Measurements from ENCODE around the gene RELN. TPM values are rescaled to one million over a fixed set of nuclear protein-coding genes. Genes with fewer than 3 reads are reported as not detected.

The RELN gene
- total RNA-seq, 2 donors from 2014 or later, result 2.6 to 3.0 TPM

DNA sequence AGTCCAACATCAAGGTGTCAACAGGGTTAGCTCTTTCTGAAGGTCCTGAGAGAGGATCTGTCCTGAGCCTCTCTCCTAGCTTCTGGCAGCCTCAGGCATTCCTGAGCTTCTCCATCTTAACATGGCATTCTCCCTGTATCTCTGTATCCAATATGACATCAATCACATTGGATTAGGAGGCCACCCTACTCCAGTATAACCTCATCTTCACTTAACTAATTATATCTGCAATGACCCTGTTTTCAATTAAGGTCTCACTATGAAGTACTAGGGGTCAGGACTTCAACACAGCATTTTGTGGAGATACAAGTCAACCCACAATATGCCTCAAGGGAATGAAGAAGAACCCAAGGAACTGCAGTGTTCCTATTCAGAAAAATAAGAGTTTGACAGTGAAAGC is 133.8 kb downstream of the RELN start:
- no peak for DNase-seq (ENCODE audit: low spot score)
- H3K36me3 ChIP-seq, result no peaks in the 10 kb centered on the region
- H3K4me3 ChIP-seq, result no peak overlapping the region
- no peak overlapping the region for H3K27ac ChIP-seq
- intact Hi-C loops (cut with DNase I), result no loop called here
- no peaks in the 10 kb centered on the region for H3K4me1 ChIP-seq (replicated peaks)
- H3K27me3 ChIP-seq (replicated peaks; ENCODE audit: insufficient read depth), result no peaks in the 10 kb centered on the region
- H3K9me3 ChIP-seq, result no peaks in the 10 kb centered on the region
- TF ChIP-seq, protein P1, sequence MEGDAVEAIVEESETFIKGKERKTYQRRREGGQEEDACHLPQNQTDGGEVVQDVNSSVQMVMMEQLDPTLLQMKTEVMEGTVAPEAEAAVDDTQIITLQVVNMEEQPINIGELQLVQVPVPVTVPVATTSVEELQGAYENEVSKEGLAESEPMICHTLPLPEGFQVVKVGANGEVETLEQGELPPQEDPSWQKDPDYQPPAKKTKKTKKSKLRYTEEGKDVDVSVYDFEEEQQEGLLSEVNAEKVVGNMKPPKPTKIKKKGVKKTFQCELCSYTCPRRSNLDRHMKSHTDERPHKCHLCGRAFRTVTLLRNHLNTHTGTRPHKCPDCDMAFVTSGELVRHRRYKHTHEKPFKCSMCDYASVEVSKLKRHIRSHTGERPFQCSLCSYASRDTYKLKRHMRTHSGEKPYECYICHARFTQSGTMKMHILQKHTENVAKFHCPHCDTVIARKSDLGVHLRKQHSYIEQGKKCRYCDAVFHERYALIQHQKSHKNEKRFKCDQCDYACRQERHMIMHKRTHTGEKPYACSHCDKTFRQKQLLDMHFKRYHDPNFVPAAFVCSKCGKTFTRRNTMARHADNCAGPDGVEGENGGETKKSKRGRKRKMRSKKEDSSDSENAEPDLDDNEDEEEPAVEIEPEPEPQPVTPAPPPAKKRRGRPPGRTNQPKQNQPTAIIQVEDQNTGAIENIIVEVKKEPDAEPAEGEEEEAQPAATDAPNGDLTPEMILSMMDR (IDR thresholded peaks at IDR 0.05), result no peak
- TF ChIP-seq POLR2A (IDR thresholded peaks at IDR 0.05), result no peak
- TF ChIP-seq POLR2AphosphoS5 (IDR thresholded peaks at IDR 0.05), result no peak

GRCh38 chr7:103854611-103855010 is 134.8 kb downstream of the RELN start:
- intact Hi-C loops (cut with DNase I), result no loop called here
- 75% methylated on average over 3 of the region's 3 CpGs for WGBS
- DNase-seq (ENCODE audit: low spot score), result no peak
- H3K4me1 ChIP-seq (replicated peaks), result no peaks in the 10 kb centered on the region
- H3K27me3 ChIP-seq (replicated peaks; ENCODE audit: insufficient read depth), result no peaks in the 10 kb centered on the region
- H3K27ac ChIP-seq, result no peak overlapping the region
- H3K4me3 ChIP-seq, result no peak overlapping the region
- no peaks in the 10 kb centered on the region for H3K36me3 ChIP-seq
- no peaks in the 10 kb centered on the region for H3K9me3 ChIP-seq
- TF ChIP-seq, protein P1 (IDR thresholded peaks at IDR 0.05), result no peak
- TF ChIP-seq POLR2AphosphoS5 (IDR thresholded peaks at IDR 0.05), result no peak
- no peak for TF ChIP-seq POLR2A (IDR thresholded peaks at IDR 0.05)

GRCh38 chr7:103851357-103851756 is 138.1 kb downstream of the RELN start:
- Histone ChIP-seq H3K9me3 (no peaks in the 10 kb centered on the region), H3K4me3 (no peak overlapping the region), H3K4me1 (replicated peaks) (no peaks in the 10 kb centered on the region), H3K27ac (no peak overlapping the region), H3K27me3 (replicated peaks; ENCODE audit: insufficient read depth) (no peaks in the 10 kb centered on the region), H3K36me3 (no peaks in the 10 kb centered on the region)
- intact Hi-C loops (cut with DNase I), result no loop called here
- DNase-seq (ENCODE audit: low spot score), result no peak
- 50% methylated on average over 4 of the region's 4 CpGs for WGBS
- TF ChIP-seq, protein P1 (IDR thresholded peaks at IDR 0.05), result no peak
- no peak for TF ChIP-seq POLR2AphosphoS5 (IDR thresholded peaks at IDR 0.05)
- TF ChIP-seq POLR2A (IDR thresholded peaks at IDR 0.05), result no peak

DNA sequence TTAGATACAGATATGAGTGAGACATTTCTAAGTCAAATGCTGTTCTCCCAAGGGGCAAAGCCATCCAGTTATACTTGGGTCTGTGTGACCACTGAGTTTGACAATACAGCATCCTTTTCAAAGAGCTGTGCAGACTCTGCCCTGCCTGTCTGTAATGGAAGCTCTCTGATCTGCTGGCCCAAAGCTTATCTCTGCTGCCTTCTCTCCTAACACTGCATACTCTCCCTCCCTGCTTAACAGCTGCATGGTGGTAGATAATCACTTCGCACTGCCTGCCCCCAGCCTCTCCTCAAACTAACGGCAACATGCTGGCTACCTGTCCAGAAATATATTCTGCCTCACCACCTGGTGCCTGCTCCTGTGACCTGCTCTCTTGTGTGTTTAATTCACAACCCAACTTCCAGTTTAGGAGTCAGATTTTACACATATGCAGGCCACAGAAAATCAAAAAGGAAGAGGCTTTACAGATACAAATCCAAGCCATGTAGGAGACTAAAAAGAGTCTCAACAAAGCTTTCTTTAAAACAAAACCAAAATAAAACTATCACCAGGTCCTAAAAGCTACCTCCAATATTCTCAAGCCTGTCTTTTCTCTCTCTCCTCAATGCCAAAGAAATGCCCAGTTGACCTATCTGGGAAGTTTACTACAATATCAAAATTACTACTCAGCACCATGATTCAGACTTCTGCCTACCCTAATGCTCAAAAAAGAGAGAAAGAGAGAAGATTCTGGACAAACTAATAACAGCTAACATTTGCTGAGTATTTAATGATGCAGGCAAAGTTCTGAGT is 145.6 kb downstream of the RELN start:
- no peak for TF ChIP-seq POLR2AphosphoS5 (IDR thresholded peaks at IDR 0.05)
- TF ChIP-seq POLR2A (IDR thresholded peaks at IDR 0.05), result no peak
- TF ChIP-seq, protein P1 (IDR thresholded peaks at IDR 0.05), result no peak
- 44% methylated on average over 2 of the region's 2 CpGs for WGBS
- intact Hi-C loops (cut with DNase I), result no loop called here
- Histone ChIP-seq H3K36me3 (no peaks in the 10 kb centered on the region), H3K27ac (no peak overlapping the region), H3K4me1 (replicated peaks) (no peaks in the 10 kb centered on the region), H3K9me3 (no peaks in the 10 kb centered on the region), H3K4me3 (no peak overlapping the region), H3K27me3 (replicated peaks; ENCODE audit: insufficient read depth) (no peaks in the 10 kb centered on the region)
- DNase-seq (ENCODE audit: low spot score), result no peak

DNA sequence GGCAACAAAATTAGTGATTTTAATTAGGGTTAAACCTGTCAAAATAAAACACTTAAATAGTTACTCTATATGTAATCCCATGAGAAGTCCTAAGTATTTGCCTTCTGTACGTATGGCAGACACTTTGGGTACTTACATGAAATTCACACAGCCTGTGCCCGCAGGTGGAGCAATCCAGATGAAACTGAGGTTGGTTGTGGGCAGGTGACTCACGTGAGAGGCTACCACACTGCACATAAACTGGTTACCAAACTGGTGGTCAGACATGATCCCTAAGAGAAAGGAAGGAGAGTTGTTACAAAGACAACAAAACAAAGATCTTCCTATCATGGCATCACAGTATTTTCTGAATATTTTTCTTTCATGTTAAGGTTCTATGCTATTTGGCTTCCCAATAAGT is 156.1 kb downstream of the RELN start:
- Histone ChIP-seq H3K4me3 (no peak overlapping the region), H3K36me3 (no peaks in the 10 kb centered on the region), H3K9me3 (no peaks in the 10 kb centered on the region), H3K4me1 (replicated peaks) (no peaks in the 10 kb centered on the region), H3K27me3 (replicated peaks; ENCODE audit: insufficient read depth) (no peaks in the 10 kb centered on the region), H3K27ac (no peak overlapping the region)
- TF ChIP-seq POLR2A (IDR thresholded peaks at IDR 0.05) (no peak), POLR2AphosphoS5 (IDR thresholded peaks at IDR 0.05) (no peak)
- TF ChIP-seq, protein P1 (IDR thresholded peaks at IDR 0.05), result no peak
- intact Hi-C loops (cut with DNase I), result no loop called here
- 79% methylated on average over 3 of the region's 3 CpGs for WGBS
- DNase-seq (ENCODE audit: low spot score), result no peak
